NCI-H526 (cell line): ENCODE measurements around the gene PATJ.

Source experiments
- DNase-seq, 2 experiments: peaks; one replicate each; lab custom pipeline; 2025; lab: John Stamatoyannopoulos, UW

PATJ gene

GRCh38 chr1:61981870-61982660 lies 239.8 kb downstream of the PATJ start:
- DNase-seq, result no peak

GRCh38 chr1:61983236-61983635 lies 241.0 kb downstream of the PATJ start:
- no peak for DNase-seq

GRCh38 chr1:61992257-61992656 lies 250.0 kb downstream of the PATJ start:
- no peak for DNase-seq

GRCh38 chr1:61993331-61993961 lies 251.2 kb downstream of the PATJ start:
- no peak for DNase-seq

GRCh38 chr1:61995641-61996040 lies 253.4 kb downstream of the PATJ start:
- DNase-seq, result no peak

DNA sequence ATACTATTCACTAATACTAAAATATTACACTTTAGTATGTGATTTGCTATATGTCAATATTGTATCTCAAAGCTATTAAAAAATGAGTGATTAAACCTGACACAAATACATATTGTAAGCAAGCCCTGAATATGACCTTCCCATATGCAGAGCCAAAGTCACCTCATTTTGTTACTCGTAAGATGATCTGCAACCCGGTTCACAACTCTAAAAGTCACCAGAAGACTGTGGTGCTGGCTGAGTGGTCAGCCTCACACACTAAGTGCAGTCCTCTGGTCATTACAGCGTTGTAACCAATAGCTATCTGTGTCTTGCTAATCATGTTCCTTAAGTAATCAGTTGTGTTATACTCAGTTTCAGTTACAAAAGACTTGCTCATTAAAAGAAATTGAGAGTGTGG lies 254.8 kb downstream of the PATJ start:
- no peak for DNase-seq

DNA sequence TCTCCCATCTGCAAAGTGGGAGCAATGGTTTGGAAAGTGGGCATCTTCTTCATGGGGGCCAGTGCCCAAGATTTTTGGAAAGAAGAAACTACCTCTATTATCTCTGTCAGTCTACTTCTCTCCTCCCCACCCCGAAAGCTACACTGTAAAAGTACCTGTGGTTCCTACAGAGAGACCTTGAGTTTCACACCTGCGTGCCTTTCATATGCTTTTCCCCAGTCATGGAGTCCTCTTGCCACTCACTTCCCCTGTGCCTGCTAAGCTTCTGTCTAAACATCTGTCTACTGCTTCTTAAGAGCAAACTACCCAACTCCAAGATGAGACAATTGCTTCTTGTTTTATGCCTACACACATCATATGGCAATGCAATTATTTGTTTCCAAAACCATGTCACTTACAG lies 261.5 kb downstream of the PATJ start:
- no peak for DNase-seq

DNA sequence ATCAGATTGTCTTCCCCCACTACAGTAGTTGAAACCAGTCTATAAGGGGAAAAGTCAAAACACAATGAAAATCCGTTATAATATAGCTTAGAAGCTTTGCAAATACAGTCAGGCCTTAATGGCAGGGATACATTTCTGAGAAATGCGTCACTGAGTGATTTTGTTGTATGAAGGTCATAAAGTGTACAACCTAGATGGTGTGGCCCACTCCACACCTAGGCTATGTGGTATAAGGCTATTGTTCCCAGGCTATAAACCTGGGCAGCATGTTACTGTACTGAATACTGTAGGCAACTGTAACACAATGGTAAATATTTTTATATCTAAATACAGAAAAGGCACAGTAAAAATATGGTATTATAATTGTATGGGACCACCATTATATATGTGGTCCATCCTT lies 264.4 kb downstream of the PATJ start:
- no peak for DNase-seq

GRCh38 chr1:62011006-62011405 lies 268.7 kb downstream of the PATJ start:
- no peak for DNase-seq

DNA sequence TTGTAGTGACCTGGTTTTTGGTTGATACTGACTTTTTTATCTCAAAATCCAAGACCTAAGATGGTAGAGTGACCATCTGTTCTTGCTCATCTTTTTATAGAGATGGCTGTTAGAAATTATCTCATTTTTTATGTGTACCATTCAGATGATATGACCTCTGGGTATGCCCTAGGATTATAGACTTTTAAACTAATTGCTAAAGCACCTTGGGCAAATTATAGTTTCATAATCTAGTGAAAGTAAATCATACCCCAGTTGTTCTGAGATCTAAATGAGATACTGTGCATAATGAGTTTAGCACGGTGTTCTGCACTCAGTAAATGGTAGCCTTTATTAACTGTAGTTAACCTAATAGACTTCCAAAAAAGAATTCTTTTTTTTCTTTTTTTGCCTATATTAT lies 269.8 kb downstream of the PATJ start:
- DNase-seq, result no peak

- no peak for DNase-seq
Measured at GRCh38 chr1:62012836-62013235, 270.6 kb downstream of the PATJ start.

DNA sequence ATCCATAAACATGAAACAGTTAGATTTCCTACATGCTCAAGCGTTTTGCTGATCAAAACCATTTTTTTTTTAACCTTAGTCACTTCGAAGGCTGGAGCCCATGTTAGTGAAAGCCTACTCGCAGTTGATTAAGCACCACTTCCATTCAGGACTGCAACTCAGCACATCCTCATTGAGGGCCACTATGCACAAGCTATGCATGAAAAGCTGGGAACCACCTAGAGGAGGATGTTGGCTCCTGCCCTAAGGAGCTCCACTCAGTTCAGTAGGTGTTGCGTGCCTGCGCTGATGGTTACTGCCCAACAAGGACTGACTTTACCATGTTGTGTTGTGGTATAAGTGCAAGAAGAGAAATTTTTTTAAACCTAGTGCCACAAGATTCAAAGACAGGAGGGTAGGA lies 271.0 kb downstream of the PATJ start:
- DNase-seq, result no peak

DNA sequence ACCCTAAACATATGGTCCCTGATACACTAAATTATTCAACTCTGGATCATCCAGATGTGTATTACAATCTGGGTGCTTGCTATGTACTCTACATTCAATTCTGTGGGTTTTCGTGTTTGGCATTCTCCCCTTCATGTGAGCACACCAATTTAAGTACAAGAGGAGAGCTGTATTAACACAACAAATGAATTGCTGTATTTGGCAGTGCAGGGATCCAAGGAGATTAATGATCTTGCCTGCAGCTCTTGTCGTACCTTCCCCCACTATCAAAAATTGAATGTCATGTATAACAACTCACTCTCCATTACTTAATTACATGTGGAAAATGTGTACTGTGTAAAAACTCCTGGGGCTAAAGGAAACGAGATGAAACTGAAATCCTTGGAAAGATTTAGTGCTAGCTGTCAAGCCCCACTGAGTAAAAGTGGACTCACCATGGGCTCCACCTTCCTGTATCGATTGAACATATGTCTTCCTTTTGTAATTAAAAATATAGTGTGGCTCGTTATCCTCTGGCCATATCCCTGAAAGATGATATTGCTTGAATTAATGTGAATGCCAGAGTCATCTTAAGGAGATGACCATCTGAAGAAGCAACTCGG lies 280.2 kb downstream of the PATJ start:
- DNase-seq, result no peak

DNA sequence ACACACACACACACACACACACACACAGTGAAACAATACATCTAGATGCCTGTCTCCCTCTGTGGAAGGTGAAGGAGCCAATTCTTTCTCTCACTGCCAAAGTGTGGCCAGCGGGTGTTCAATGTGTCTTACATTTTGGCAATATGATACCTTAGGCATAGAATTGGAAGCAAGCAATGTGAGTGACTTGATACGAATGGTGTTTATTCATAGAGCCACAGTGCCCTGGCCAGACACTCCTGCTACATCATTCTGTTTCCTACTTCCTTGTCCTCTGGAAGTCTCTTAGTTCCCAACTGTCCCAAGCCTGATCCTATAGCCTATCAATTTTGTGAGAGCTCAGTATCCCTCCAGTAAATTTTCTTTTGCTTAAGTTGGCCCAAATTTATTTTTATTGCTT lies 282.4 kb downstream of the PATJ start:
- no peak for DNase-seq

DNA sequence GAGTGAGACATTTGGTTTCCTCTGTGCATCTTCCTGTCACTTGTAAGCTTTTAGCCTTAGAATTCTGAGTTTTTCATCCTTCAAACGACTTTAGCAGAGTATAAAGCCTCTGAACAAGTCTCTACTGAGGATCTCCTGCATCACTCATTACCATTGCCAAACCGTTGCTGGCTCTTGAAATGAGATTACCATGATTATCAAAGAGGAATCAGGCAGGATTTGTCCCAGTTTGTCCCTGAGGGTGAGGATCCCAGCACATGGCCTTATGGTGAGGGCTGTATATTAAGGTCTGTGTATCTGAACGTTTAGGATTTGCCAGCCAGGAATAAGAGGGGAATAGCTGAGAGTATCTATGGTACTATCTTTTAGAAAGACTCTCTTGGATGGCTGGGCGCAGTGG lies 282.9 kb downstream of the PATJ start:
- DNase-seq, result no peak

DNA sequence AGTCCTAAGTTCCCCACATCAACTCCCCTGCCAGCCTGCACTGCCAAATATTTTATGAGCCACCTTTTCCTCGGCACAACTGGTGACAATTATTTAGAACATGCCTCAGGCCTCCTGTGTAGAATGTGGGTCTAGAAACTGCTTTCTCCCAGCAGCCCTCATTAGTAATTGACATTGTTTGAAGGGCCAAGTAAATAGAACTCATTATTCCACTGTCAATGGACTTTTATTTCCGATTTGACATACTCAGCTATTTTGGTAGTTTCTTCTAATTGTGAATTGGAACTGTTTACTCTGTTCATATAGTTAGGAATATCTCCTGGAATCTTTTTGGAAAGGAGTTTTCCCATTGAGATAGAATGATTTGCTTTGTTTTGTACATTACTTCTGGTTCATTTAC lies 283.6 kb downstream of the PATJ start:
- DNase-seq, result no peak

DNA sequence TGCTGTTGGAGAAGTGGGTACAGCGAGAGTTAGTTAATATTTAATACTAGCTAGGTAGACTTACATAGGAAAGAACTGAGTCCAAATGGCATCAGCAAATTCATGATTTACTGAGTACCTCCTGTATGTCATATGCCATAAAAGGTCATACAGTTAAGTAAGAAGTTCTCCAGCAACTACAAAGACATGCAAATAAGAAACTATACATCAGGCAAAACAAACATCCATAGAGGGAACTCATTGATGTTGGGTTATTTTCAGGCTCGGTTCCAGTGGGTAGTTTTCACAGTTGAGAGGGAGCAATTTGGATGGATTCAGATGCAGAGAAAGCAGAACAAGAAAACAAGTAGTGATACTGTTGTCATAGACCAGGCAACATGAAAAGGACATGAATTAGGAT lies 287.4 kb downstream of the PATJ start:
- peak; percentile 90 to 91 for DNase-seq

DNA sequence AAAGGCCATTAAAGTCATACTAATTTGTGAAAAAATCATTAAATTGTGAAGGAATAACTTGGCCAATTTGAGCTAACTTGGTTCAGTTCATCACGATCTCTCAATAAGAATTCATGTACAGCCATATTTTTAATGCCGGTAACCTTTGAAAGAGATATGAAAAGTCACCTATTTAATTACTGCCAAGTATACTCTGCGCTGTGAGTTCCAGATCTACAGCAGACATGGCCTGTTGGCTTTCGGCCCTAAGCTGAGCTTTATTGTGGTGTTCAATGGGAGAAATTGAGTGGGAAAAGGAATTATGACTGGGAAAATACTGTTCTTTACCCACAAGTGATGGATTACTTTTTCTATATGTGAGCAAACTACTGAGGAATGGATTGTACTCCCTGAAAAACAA lies 292.5 kb downstream of the PATJ start:
- DNase-seq, result no peak

DNA sequence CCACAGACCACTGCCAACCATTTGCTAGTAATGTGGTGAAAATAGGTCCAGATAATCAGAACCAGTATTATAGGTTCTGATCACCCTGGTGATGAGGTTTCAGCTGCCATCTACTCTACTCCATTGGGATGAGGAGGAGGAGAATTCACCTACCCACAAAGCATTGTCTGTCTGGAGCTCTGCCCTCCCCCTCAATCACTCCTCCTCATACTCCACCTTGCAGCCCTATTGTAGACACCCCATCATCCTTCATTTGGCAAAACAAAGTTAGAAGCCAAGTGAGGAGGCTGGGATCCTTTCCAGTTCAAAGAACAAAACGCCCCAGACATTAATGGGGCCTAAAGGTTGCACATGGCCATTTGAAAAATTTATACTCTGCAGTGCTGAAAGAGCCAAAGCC lies 295.0 kb downstream of the PATJ start:
- DNase-seq, result no peak

DNA sequence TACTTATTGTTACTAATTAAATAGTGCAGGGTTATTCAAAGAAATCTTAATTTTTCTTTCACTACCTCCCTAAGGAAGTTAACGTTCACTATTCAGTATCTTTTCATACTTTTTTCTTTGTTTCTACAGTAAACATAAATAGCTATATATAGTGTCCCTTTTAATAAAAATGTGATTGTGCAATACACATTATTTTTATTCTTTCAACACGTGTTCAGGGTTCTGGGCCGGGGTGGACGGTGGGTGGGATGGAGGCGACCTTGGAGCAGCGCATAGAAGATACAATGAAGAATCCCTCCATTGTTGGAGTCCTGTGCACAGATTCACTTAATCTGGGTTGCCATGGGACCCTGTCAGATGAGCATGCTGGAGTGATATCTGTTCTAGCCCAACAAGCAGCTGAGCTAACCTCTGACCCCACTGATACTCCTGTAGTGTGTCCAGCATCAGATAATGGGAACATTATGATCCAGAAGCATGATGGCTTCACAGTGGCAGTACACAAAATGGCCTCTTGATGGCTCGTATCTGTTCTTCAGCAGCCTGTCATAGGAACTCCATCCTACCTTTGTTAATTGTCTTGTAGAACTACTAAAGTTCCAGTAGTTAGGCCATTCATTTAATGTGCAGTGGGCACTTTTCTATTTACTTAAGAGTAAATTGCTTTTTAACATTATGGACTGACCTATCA lies 296.5 kb downstream of the PATJ start:
- peak in 1 of 2 experiments; percentile 11 for DNase-seq

GRCh38 chr1:62040450-62040849 lies 298.2 kb downstream of the PATJ start:
- DNase-seq, result no peak

GRCh38 chr1:62040973-62041372 lies 298.7 kb downstream of the PATJ start:
- DNase-seq, result no peak

GRCh38 chr1:62043154-62043553 lies 300.9 kb downstream of the PATJ start:
- DNase-seq, result no peak
